H1 (cell line): Measurements from ENCODE around the gene CCR9. TPM values are rescaled to one million over a fixed set of nuclear protein-coding genes. Genes with fewer than 3 reads are reported as not detected.

Experiments
- CTCF ChIA-PET: fragments of 300-600 bp; sonication (Branson Sonifier 250); formaldehyde crosslinking; loops from one replicate; lab custom pipeline; 2021; ENCODE audit not compliant: partially characterized antibody; lab: Charles Lee
- POLR2A ChIA-PET: fragments of 300-600 bp; sonication (Branson Sonifier 250); formaldehyde crosslinking; loops from one replicate; lab custom pipeline; 2021; ENCODE audit warnings: inconsistent platforms; ENCODE audit not compliant: partially characterized antibody; lab: Charles Lee
- DNase-seq, 2 experiments: peaks; one replicate each; pipeline versions ENCODE4 v3.0.0 to v3.0.0-alpha.2; 2010 to 2022; ENCODE audit warnings: low spot score in 2 of 2, low read depth in 1 of 2, mixed read lengths in 1 of 2
- FAIRE-seq: peaks from 2 replicates; lab custom pipeline; 2011; peaks lifted over from hg19 to GRCh38; lab: Jason Lieb, UNC
- H2AFZ ChIP-seq: 2 replicates; pipeline ENCODE4 v1.8.1; 2012; ENCODE audit warnings: low read length, inconsistent platforms
- H2AK5ac ChIP-seq: 2 replicates; pipeline ENCODE4 v1.6.1; 2013; ENCODE audit warnings: low read depth, low read length
- H2BK120ac ChIP-seq: replicated peaks from 2 replicates; pipeline ENCODE3; 2013; ENCODE audit warnings: low read depth, low read length, inconsistent platforms
- H2BK12ac ChIP-seq: 2 replicates; pipeline ENCODE4 v1.6.1; 2013; ENCODE audit warnings: low read depth, low read length
- H2BK15ac ChIP-seq: 2 replicates; pipeline ENCODE4 v1.6.1; 2013; ENCODE audit warnings: low read length
- H2BK20ac ChIP-seq: 2 replicates; pipeline ENCODE4 v1.6.1; 2013; ENCODE audit warnings: low read length
- H2BK5ac ChIP-seq: 2 replicates; pipeline ENCODE4 v1.6.1; 2013; ENCODE audit warnings: low read depth, low read length
- H3K14ac ChIP-seq: 2 replicates; pipeline ENCODE4 v1.6.1; 2013; ENCODE audit warnings: inconsistent platforms; ENCODE audit not compliant: insufficient read length
- H3K18ac ChIP-seq: 2 replicates; pipeline ENCODE4 v1.6.1; 2013; ENCODE audit warnings: low read length; ENCODE audit errors: extremely low read depth
- H3K23ac ChIP-seq: 2 replicates; pipeline ENCODE4 v1.6.1; 2013; ENCODE audit warnings: inconsistent platforms; ENCODE audit not compliant: insufficient read length
- H3K23me2 ChIP-seq: 2 replicates; pipeline ENCODE4 v1.6.1; 2013; ENCODE audit warnings: low read depth, low read length
- H3K27ac ChIP-seq: 2 replicates; pipeline ENCODE4 v1.6.1; 2011; ENCODE audit warnings: low read depth, low read length, inconsistent platforms
- H3K27me3 ChIP-seq, 4 experiments: replicated peaks in 1 of 4; 1 replicate in 1 of 4; 2 replicates in 3 of 4; pipeline versions ENCODE4 v1.6.1 to v1.8.1; 2011 to 2013; ENCODE audit warnings: low read length in 3 of 4, mild to moderate bottlenecking in 3 of 4, inconsistent platforms in 2 of 4, mixed read lengths in 2 of 4, moderate library complexity in 1 of 4; ENCODE audit not compliant: control insufficient read depth in 3 of 4, insufficient read depth in 3 of 4; ENCODE audit errors: extremely low read depth in 1 of 4
- H3K36me3 ChIP-seq, 4 experiments: 2 replicates each; pipeline versions ENCODE4 v1.6.1 to v1.8.1; 2011 to 2013; ENCODE audit warnings: mild to moderate bottlenecking in 4 of 4, low read length in 3 of 4, moderate library complexity in 2 of 4, control low read depth in 1 of 4, inconsistent platforms in 1 of 4; ENCODE audit not compliant: insufficient read depth in 4 of 4, control insufficient read depth in 2 of 4
- H3K4ac ChIP-seq: replicated peaks from 2 replicates; pipeline ENCODE3; 2013; ENCODE audit warnings: low read length, low read depth, mixed read lengths, inconsistent platforms; ENCODE audit not compliant: insufficient read length
- H3K4me1 ChIP-seq, 4 experiments: replicated peaks in 1 of 4; 1 replicate in 1 of 4; 2 replicates in 3 of 4; pipeline versions ENCODE4 v1.6.1 to v1.8.1; 2011 to 2013; ENCODE audit warnings: low read length in 3 of 4, inconsistent platforms in 2 of 4, mixed read lengths in 1 of 4; ENCODE audit not compliant: insufficient read depth in 4 of 4, control insufficient read depth in 3 of 4
- H3K4me2 ChIP-seq, 2 experiments: 2 replicates each; pipeline versions ENCODE4 v1.6.1 to v1.8.1; 2011 to 2013; ENCODE audit warnings: low read depth in 2 of 2, low read length in 2 of 2, control low read depth in 1 of 2, inconsistent platforms in 1 of 2, mild to moderate bottlenecking in 1 of 2; ENCODE audit not compliant: insufficient read depth in 1 of 2
- H3K4me3 ChIP-seq, 4 experiments: fragments of 200-600, 300-600 bp in 1 of 4; sonication (generic), shearing (Covaris generic), sonication (Bioruptor Twin) in 1 of 4; 2 replicates each; pipeline versions ENCODE4 v1.5.1 to v1.8.1; 2011 to 2016; ENCODE audit warnings: low read length in 4 of 4, low read depth in 3 of 4, control low read depth in 2 of 4, inconsistent platforms in 2 of 4, mild to moderate bottlenecking in 2 of 4, mixed read lengths in 1 of 4, moderate library complexity in 1 of 4; ENCODE audit not compliant: insufficient read depth in 2 of 4; ENCODE audit errors: extremely low read depth in 1 of 4
- H3K56ac ChIP-seq: replicated peaks from 2 replicates; pipeline ENCODE3; 2013; ENCODE audit warnings: low read depth, mild to moderate bottlenecking, mixed read lengths, low read length, inconsistent platforms; ENCODE audit not compliant: insufficient read length
- H3K79me1 ChIP-seq: 2 replicates; pipeline ENCODE4 v1.6.1; 2013; ENCODE audit warnings: low read depth, low read length, control low read depth
- H3K79me2 ChIP-seq, 2 experiments: 2 replicates each; pipeline versions ENCODE4 v1.6.1 to v1.8.1; 2012 to 2013; ENCODE audit warnings: low read length in 2 of 2, mild to moderate bottlenecking in 2 of 2, inconsistent platforms in 1 of 2; ENCODE audit not compliant: insufficient read depth in 2 of 2, control insufficient read depth in 1 of 2
- H3K9ac ChIP-seq, 4 experiments: replicated peaks in 1 of 4; 1 replicate in 1 of 4; 2 replicates in 3 of 4; pipeline versions ENCODE4 v1.6.1 to v1.8.1; 2011 to 2013; ENCODE audit warnings: low read depth in 3 of 4, low read length in 3 of 4, control low read depth in 2 of 4, mild to moderate bottlenecking in 2 of 4, moderate library complexity in 2 of 4, inconsistent platforms in 1 of 4; ENCODE audit errors: extremely low read depth in 1 of 4
- H3K9me3 ChIP-seq, 2 experiments: 2 replicates each; pipeline versions ENCODE4 v1.6.1 to v1.8.1; 2012 to 2013; ENCODE audit warnings: mild to moderate bottlenecking in 2 of 2, moderate library complexity in 2 of 2, control low read depth in 1 of 2, inconsistent platforms in 1 of 2, low read depth in 1 of 2, low read length in 1 of 2, mixed read lengths in 1 of 2; ENCODE audit not compliant: insufficient read depth in 2 of 2
- H4K20me1 ChIP-seq, 2 experiments: replicated peaks in 1 of 2; 2 replicates each; pipeline versions ENCODE3 to v1.8.1; 2011 to 2013; ENCODE audit warnings: inconsistent platforms in 2 of 2, low read length in 2 of 2, mild to moderate bottlenecking in 1 of 2; ENCODE audit not compliant: insufficient read depth in 2 of 2, control insufficient read depth in 1 of 2
- H4K5ac ChIP-seq: 2 replicates; pipeline ENCODE4 v1.6.1; 2013; ENCODE audit warnings: low read length, low read depth, mixed read lengths, inconsistent platforms; ENCODE audit not compliant: insufficient read length
- H4K8ac ChIP-seq: 2 replicates; pipeline ENCODE4 v1.8.0; 2013; ENCODE audit warnings: mild to moderate bottlenecking, moderate library complexity, low read length, inconsistent platforms; ENCODE audit not compliant: insufficient read depth; ENCODE audit errors: extremely low read depth
- H4K91ac ChIP-seq: replicated peaks from 2 replicates; pipeline ENCODE3; 2013; ENCODE audit warnings: low read length, mixed read lengths, inconsistent platforms; ENCODE audit not compliant: insufficient read length
- CBX5 ChIP-seq: fragments of 300-800, 300-1000 bp; sonication (generic); IDR thresholded peaks from 2 replicates; pipeline ENCODE4 v1.7.1; 2016; ENCODE audit warnings: antibody characterized with exemption, low read length, low read depth
- CHD1 ChIP-seq: IDR thresholded peaks from 2 replicates; pipeline ENCODE4 v1.6.1; 2012; ENCODE audit warnings: low read depth, low read length, improper control_type of control experiment
- JUN ChIP-seq: IDR thresholded peaks from 2 replicates; pipeline ENCODE4 v1.6.1; 2011; ENCODE audit warnings: low read depth, mild to moderate bottlenecking, improper control_type of control experiment, low read length
- KDM4A ChIP-seq: IDR thresholded peaks from one replicate; pipeline ENCODE4 v1.7.1; 2012; ENCODE audit warnings: low read depth, mild to moderate bottlenecking, moderate library complexity, low read length, inconsistent platforms; ENCODE audit not compliant: severe bottlenecking
- SIN3A ChIP-seq, 2 experiments: IDR thresholded peaks in 1 of 2; conservative IDR thresholded peaks in 1 of 2; 2 replicates each; pipeline ENCODE4 v1.6.1; 2011 to 2012; ENCODE audit warnings: low read length in 2 of 2, improper control_type of control experiment in 1 of 2, low read depth in 1 of 2, mild to moderate bottlenecking in 1 of 2
- SRF ChIP-seq: IDR thresholded peaks from 2 replicates; pipeline ENCODE4 v1.6.1; 2011; ENCODE audit warnings: mild to moderate bottlenecking, low read depth, low read length, moderate library complexity
- WGBS, 2 experiments: shearing (Covaris generic) in 1 of 2; methylation state at CpG; one replicate each; pipeline versions ENCODE4 v1.1.6 to v1.1.7; 2013 to 2015; ENCODE audit warnings: low lambda C conversion rate in 2 of 2, mixed read lengths in 2 of 2, inconsistent platforms in 1 of 2, low coverage in 1 of 2, missing lambda C conversion rate in 1 of 2; ENCODE audit not compliant: insufficient replicate concordance in 2 of 2, insufficient coverage in 1 of 2, insufficient read length in 1 of 2; ENCODE audit errors: extremely low coverage in 1 of 2, missing lambda C conversion rate in 1 of 2; 5-methylcytosine and 5-hydroxymethylcytosine counted together
- polyA plus RNA-seq, 7 experiments: library from polyadenylated mRNA; depleted of rRNA in 3 of 7; stranded (reverse) in 5 of 7; unstranded in 2 of 7; fragments of >200 nt in 5 of 7; fragments of 200-250 nt in 2 of 7; gene quantifications; 1 replicate in 5 of 7; 2 replicates in 1 of 7; 4 replicates in 1 of 7; pipeline versions ENCODE4 v1.2.1 to v1.2.3, GENCODE V29; 2011 to 2013; ENCODE audit warnings: missing spikeins in 2 of 7, mixed read lengths in 2 of 7
- total RNA-seq: library from RNA; stranded (reverse); fragmentation: NEBNext Ultra II Directional; extraction: Animal tissue kit (Norgen Biotek cat#: 25700); gene quantifications from 2 replicates; pipeline ENCODE4 v1.2.1, GENCODE V29; 2021
- TF ChIP-seq, protein P1 (sequence below): IDR thresholded peaks from 2 replicates; pipeline ENCODE4 v1.6.1; 2011; ENCODE audit warnings: low read length, improper control_type of control experiment

The CCR9 gene
- total and polyA plus RNA-seq, 2 of the 8 experiments (the other 6 are each of a cell fraction or from before 2014, with no cell fraction given): not detected

GRCh38 chr3:45909542-45909941 is 23.2 kb downstream of the CCR9 start:
- Histone ChIP-seq H3K9me3 (no peaks in the 10 kb centered on the region), H3K79me1 (no peaks in the 10 kb centered on the region), H3K23me2 (no peaks in the 10 kb centered on the region), H3K36me3 (no peaks in the 10 kb centered on the region), H3K18ac (no peak overlapping the region), H4K20me1 (peaks cover 0 to 2% of the 10 kb centered on the region in 2 experiments), H3K4me2 (no peak overlapping the region), H2BK15ac (no peak overlapping the region), H2BK20ac (no peak overlapping the region), H2BK12ac (no peak overlapping the region), H2BK5ac (no peak overlapping the region), H2BK120ac (no peak overlapping the region), H3K79me2 (no peaks in the 10 kb centered on the region), H3K4ac (no peak overlapping the region), H3K9ac (no peak overlapping the region), H3K27ac (no peak overlapping the region), H4K5ac (no peak overlapping the region), H3K4me1 (no peaks in the 10 kb centered on the region), H4K91ac (no peak overlapping the region), H2AFZ (no peak overlapping the region), H2AK5ac (no peak overlapping the region), H3K27me3 (no peaks in the 10 kb centered on the region; a peak in 1 of 7 replicates), H3K14ac (no peak overlapping the region), H3K56ac (no peak overlapping the region), H3K4me3 (no peak overlapping the region), H4K8ac (no peak overlapping the region), H3K23ac (no peak overlapping the region)
- DNase-seq (no peak), FAIRE-seq (no peak)
- no peak for TF ChIP-seq CHD1
- TF ChIP-seq CBX5: no peak
- no peak for TF ChIP-seq JUN
- no peak for TF ChIP-seq SIN3A (conservative IDR thresholded peaks at IDR 0.05 in 1 of 2, IDR thresholded peaks at IDR 0.05 in 1 of 2; ENCODE audit: low read depth in 1 of 2, low read length in 2 of 2)
- TF ChIP-seq, protein P1, sequence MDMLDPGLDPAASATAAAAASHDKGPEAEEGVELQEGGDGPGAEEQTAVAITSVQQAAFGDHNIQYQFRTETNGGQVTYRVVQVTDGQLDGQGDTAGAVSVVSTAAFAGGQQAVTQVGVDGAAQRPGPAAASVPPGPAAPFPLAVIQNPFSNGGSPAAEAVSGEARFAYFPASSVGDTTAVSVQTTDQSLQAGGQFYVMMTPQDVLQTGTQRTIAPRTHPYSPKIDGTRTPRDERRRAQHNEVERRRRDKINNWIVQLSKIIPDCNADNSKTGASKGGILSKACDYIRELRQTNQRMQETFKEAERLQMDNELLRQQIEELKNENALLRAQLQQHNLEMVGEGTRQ: no peak
- TF ChIP-seq SRF: no peak
- TF ChIP-seq KDM4A: no peak
- POLR2A ChIA-PET: no interaction called here
- WGBS, 2 experiments: 89% methylated on average over 6 of the region's 6 CpGs; no CpG with 5 or more reads in 1 of the 2 experiments
- CTCF ChIA-PET: interaction anchor here (1.0 to 1.9 kb wide), 2 partner anchors 12 to 67 kb away, joined by 3 to 5 read pairs; no protein-coding TSS in a partner anchor
